GM19467 (cell line): Measurements from ENCODE around the gene PPP2R5B.

ENCODE experiments used
- ATAC-seq: cut with Tn5 transposase; IDR thresholded peaks from one replicate; pipeline ENCODE4 v1.9.1; 2021; ENCODE audit warnings: mild to moderate bottlenecking, moderate library complexity; ENCODE audit not compliant: unreplicated experiment

The PPP2R5B gene

GRCh38 chr11:64926689-64927088, 2.2 kb downstream of the PPP2R5B start:
- no peak for ATAC-seq

DNA sequence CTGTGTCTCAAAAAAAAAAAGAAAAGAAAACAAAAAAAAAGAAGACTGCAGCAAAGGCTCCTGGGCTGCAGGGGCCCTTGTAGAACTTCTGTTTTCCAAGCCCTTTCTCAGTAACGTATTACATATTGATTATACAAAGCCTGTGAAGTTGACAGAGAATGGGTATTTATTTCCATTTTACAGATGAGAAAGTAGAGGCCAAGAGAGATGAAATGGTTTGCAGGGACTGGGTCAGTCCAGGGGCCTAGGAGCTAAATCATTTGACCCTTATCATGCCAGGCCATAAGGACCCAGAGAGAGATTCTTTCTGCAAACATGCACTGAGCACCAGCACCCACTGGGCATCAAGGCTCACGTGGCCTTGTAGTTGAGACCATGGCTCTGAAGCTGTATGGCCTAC, 4.5 kb downstream of the PPP2R5B start:
- ATAC-seq, result no peak

DNA sequence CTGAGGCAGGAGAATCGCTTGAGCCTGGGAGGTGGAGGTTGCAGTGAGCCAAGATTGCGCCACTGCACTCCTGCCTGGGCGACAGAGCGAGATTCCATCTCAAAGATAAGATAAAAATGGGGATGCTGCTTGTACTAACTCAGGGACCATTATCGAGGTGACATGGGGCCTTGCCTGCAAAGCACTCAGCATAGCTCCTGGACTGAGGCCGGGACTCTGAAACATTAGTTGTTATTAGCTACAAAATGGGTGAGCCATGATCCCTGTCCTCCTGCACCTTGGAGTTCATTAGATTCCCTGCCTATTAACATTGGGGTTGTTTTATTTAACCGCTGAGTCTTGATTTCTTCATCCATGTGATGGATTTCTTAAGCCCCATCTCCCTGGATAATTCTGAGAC, 5.1 kb downstream of the PPP2R5B start:
- no peak for ATAC-seq

- ATAC-seq, result no peak
These were observed 5.9 kb downstream of the PPP2R5B start for GRCh38 chr11:64930340-64930739.

DNA sequence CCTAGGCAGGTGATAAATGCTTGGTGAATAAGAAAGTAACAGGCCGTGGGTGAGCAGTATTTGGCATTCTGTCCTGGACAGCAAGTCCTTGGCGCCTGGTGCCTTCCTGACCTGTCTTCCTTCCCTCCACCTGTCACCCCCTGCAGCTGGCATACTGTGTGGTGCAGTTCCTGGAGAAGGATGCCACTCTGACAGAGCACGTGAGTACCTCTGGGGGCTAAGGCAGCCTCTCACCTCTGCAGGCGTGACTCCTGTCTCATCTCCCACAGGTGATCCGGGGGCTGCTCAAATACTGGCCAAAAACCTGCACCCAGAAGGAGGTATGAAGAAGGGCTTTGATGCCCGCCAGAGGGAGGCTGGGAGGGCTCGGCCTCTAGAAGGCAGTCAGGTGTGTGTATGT, 6.8 kb downstream of the PPP2R5B start:
- ATAC-seq, result no peak

GRCh38 chr11:64932324-64932723, 7.8 kb downstream of the PPP2R5B start:
- no peak for ATAC-seq

DNA sequence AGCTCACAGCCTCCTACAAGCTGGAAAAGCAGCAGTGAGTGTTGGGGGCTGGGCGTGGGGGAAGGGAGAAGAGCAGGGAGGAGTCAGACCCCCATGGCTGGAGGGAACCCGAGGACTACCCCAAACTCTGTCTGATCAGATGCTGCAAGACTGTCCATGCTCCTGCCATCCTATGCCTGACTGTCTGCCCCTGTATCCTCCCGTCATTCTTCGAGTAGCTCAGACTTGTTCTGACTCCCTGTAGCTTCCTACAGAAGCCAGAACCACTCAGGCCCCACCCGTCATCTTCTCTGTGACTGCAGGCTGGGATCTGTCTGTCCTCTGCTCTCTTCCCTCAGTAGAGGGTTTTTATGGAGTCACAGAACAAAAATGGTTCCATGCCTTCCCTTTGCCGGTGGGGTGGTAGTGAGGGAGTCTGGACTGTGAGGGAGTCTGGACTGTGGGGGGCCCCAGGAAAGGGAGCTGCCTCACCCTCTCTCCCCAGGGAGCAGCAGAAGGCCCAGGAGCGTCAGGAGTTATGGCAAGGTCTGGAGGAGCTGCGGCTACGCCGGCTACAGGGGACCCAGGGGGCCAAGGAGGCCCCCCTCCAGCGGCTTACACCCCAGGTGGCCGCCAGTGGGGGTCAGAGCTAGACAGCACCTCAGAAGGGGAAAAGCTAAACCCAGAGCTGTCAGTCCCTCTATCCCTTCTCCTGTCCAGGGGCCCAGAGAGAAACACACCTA, 8.9 kb downstream of the PPP2R5B start:
- no peak for ATAC-seq

GRCh38 chr11:64933935-64934681, 9.6 kb downstream of the PPP2R5B start:
- ATAC-seq, result no peak

GRCh38 chr11:64934682-64935358, 10.3 kb downstream of the PPP2R5B start:
- ATAC-seq, result no peak

- ATAC-seq, result no peak
These were observed 11.0 kb downstream of the PPP2R5B start, which contains the start of gene GPHA2 for GRCh38 chr11:64935359-64936081. Gene GPHA2, minus strand, starts transcription at chr11:64935893. Its CDS starts 433 bp downstream, at chr11:64935460.

DNA sequence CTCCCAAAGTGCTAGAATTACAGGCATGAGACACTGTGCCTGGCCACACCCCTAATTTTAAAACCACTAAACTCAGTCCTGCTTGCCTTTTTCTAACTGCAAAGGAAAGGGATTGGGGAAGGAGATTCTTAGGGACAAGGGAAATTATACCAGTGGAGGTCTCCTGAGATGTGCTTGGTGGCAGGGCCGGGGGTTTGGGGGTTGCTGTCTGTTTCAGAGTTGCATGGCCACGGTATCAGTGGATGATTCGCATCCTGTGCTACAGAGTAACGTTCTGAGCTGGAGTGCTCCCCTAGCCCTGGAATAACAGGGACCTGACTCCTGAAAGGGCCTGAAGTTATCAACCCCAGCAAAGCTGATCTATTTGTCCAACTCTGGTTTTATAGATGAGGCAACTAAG, 12.1 kb downstream of the PPP2R5B start:
- no peak for ATAC-seq

DNA sequence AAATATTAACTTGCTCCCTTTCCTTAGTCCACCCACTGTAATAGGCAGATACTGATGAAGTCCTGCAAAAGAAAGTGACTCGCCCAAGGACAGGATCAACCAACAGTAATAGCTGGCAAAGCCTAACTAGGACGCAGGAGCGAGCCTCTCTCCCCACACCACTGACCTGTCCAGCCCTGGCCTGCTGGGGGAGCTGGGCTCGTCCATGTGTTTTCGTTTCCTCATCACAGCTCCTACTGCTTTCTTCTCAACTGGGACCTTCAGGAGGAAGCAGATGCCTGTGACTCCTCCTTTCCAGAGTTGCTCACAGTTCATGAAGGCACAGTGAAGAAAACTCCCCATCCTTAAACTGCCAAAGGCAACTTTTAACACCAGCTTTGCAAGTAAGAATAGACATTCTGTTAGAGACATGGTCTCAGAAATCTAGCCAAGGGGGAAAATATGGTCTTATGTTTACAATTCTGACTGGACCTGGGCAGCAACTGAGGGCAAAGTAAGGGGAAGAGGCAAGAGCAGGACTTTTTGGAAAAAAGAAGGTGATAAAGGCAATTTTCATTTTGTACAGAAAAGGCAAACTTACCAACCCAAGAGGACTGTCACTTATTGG, 22.8 kb downstream of the PPP2R5B start:
- no peak for ATAC-seq

GRCh38 chr11:64951529-64951928, 27.0 kb downstream of the PPP2R5B start:
- no peak for ATAC-seq

DNA sequence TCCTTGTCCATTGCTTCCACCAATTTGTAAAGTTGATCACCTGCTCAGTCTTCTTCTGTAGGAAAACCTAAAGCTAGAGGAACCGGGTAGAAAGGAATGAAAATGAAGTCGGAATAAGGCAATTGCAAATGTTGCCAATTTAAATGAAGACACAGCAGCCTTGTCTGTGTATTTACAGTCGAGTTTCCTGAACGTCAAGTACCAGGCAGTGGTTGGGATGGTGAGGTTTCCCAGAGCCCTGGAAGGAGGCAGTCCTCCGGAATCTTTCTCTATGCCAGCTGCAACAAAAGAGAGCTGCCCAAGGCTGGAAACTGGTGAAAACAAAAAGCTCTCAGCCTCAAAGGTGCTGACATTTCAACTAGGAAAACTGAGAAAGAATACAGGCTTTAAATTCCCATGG, 29.7 kb downstream of the PPP2R5B start:
- ATAC-seq, result no peak

DNA sequence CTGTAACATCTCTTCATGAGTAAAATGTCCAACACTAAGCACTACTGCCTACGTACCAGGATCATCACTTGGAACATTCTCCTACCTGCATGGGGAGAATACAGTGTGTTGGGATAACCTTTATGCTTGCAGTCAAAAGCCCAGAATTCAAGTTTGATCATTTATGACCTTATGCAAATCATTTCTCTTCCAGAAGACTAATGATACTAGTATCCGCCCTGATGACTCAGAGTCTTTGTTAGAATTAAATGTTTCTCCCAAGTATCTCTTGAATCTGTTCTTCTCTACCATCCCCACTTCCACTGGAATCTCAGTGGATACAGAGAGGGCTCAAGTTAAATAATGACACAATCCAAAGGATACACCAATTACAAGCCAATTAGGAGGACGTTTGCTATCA, 35.0 kb downstream of the PPP2R5B start:
- ATAC-seq, result no peak

GRCh38 chr11:64960719-64961118, 36.2 kb downstream of the PPP2R5B start:
- no peak for ATAC-seq

DNA sequence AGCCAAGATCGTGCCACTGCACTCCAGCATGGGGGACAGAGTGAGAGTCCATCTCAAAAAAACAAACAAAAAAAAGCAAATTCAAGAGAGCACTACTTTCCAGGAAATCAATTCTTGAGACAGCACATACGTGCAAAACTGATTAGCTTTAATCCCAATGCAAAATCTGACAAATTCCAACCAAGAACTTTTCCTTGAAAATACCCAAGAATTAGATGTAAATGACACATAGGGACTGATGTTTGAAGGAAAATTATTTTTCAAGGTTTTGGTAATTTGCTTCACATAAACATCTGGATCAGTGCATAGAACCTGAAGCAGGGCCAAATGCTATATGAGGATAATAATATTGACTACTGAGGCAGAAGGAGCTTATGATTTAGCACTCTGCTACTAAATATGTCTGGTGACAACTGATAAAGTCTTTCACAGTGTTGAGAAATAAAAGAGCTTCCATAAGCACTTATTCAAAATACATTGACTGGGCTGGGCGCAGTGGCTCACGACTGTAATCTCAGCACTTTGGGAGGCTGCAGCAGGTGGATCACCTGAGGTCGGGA, 38.7 kb downstream of the PPP2R5B start:
- ATAC-seq, result no peak

DNA sequence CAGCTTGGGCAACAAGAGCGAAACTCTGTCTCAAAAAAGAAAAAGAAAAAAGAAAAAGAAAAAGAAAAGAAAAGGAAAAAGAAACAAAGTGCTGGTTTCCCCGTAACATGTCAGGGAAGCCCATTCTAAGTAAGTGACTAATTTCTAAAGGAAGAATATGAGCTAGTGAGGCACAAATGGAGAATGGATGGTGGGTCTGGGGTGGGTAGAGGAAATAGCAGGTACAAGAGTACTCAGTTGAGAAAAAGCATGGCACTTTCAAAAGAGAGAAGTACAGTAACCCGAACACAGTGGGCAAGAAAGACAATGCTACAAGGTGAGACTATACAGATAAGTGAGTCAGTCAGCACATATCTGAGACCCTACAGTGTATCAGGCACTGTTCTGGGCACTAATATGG, 42.9 kb downstream of the PPP2R5B start:
- no peak for ATAC-seq

- no peak for ATAC-seq
These were observed 44.7 kb downstream of the PPP2R5B start for GRCh38 chr11:64969209-64969608.

DNA sequence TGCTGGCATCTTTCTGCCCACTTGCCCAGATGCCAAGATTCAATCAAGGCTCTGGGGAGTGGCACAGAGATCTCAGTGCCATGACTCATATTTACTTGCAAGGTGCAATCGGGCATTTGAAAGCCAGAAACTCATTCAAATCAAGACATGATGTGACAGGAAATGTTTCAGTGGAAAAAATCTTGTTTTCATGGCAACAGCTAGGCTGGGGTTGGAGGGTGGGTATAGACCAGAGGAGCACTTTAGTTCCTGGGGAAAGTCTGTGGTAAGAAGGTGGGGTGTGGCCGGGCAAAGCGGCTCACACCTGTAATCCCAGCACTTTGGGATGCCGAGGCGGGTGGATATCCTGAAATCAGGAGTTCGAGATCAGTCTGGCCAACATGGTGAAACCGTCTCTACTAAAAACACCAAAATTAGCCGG, 46.3 kb downstream of the PPP2R5B start:
- ATAC-seq, result no peak
